Hematopoietic multipotent progenitor cell treated with erythropoietin and hydrocortisone succinate and interleukin-3 and kit ligand, for 17 days (in vitro differentiated cells): ENCODE measurements around the gene DCAF11.

Experiments used
- DNase-seq: peaks from one replicate; pipeline ENCODE4 v3.0.0-alpha.2; 2015; ENCODE audit warnings: low spot score

Gene DCAF11

DNA sequence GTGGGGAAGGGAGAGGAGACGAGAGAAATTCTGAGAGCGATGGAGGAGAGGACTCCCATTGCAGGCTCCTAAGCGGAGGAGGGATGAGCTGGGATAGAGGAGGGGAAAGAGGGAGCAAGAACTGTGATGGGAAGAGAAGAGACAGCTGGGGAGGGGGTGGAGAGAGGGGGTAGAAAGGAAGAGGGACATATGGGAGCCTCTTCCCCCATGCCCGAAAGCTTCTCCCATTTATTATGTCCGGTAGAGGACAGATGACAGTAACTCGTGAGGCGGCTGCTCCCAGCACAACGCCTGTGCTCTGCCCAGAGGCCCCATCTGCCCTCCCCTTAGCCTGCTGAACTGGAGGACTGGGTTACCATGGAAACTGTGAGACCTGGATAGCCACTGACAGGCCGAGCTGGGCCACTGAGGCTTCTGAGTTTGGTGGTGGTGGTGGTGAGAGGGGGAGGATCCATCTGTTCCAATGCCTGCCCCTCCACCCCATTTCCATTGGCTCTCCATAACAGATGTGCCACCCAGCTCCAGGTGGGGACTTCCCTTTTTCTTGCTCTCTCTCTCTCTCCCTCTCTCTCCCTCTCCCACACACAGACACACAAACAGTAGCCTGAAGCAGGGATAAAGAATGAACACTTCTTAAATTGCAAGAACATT is 35.0 kb upstream of the DCAF11 start:
- no peak for DNase-seq

DNA sequence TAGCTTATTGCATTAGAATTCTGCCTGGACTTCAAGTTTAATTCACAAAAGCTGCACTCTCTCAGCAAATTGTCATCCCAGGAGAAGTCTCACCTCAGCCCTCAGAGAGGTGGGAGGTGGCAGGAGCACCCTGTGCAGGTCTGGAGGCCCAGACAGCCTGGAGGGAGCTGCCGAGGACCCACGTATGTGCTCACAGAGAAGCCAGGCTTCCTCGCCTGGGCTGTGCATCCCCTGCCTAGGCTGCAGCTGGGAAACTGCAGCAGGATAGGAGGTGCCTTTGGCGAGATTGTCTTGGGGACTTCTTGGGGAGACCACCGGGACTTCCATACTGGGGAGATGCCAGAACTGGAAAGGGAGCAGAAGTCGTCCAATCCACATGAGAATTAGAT is 34.4 kb upstream of the DCAF11 start:
- DNase-seq, result no peak

DNA sequence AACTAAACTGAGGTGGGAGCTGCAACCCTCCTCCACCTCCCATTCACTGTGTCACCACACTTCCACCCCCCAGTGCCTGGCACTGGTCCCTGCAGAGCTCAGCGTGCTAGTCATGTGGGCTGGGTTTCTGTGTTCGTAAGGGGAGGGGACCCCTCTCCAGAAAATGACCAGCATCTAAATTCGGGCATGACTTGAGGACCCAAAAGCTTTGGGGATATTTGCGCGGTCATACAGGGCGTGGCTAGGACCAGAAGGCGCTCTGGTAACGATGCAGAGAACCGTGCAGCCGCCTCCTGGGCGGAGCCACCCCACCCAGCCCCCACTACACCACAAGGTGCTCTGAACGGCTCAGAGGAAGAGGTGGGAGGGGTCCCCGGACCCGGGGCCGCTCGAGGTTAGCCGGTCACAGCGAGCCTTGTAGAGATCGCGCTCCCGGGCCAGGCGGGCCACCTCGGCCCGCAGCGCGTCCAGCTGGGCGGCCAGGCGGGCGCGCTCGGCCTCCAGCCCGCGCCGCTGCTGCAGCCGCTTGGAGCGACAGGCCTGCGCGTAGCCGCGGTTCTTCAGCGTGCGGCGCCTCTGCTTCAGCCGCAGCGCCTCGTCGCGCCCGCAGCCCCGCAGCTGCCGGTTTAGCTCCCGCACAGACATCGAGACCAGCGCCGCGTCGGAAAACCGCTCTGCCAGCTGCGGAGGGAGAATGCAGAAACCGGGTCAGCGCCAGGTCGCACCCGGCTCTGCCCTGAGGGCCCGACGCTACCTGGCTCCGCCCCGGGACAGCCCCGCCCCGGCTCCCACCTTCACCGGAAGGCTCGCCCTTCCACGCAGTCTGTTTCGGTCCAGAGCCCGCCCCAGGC is 33.5 kb upstream of the DCAF11 start:
- no peak for DNase-seq

DNA sequence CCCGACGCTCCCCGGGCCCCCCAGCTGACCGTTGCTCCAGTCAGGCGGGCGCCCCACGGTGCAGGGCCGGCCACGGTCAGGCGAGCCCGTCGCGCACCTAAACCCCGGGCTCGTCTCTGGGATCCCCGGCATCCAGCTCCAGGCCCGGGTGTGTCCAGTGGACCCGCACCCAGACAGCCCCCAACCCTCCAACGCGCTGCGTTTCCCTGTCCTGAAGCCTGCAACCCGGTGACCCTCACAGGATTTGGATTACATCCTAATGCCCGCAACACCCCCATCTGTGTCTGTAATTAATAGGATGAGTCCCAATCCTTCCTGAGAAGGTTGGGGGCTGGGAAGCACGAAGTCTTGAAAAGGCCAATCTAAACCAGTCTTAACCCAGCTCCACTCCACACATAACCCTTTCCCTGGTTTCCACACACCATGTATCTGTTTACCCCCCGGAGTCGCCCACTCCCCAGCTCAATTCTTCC is 32.8 kb upstream of the DCAF11 start:
- no peak for DNase-seq

DNA sequence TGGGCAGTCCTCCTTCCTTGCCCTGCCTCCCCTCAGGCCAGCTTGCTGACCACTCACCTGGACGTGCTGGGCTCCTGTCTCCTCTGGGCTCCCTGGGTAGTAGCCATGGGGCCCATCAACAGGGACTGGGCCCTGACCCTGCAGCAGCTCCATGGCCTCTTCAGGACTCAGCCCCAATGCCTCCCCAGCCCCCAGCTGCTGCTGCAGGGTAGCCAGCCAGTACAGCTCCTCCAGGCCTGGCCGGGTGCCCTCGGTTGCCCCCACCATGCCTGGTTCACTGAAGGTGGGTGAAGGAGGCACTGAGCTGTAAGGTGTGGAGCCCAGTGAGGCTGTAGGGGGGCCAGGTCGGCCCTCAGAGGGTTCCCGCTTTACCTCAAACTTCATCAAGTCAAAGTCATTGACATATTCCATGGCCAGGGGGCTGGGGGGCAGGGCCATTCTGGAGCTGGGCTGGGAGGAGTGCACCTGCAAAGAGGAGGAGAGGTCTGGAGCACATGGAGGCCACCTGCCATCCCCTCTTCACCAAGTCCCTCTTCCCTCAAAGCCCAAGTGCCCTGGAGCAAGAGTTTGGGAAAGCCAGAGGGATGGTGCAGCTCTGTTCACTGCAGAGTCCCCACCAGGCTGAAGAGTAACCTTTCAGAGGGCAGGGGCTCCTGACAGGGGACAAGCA is 32.0 kb upstream of the DCAF11 start:
- no peak for DNase-seq

DNA sequence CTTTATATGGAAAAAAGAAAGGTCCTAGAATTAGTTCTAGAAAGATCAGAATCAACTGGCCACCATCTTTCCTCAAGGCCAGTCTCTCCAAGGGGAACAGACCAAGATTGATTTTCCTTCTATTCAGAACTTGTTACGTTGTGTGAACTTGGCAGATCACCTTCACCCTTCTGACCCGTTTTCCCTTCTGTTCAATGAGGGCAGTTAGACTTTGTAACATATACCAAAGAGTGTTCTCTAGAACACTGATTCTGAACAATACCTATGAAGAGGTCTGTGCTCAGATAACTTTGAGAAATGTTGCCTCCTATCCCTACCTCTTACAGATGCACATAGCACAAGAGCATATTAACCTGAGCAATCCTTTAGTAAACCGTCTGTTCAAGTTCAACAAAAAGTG is 31.1 kb upstream of the DCAF11 start:
- no peak for DNase-seq

DNA sequence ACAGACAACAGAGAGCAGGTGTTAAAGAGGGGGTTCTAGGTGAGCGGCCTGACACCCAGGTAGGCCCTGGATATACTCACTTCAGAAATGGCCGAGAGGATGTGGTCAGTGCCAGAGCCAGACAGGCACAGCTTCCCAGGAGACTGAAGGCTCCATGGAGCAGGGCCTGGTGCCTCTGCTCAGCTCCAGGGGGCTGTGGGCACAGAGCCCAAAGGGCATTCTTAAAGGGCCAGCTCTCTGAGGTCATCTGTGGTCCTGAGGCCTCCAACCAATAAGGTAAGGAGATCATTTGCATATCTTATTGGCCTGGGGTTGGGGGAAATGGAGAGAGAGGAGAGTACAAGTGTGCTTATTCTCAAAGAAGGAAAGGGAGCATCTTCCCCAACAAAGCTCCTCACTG is 30.1 kb upstream of the DCAF11 start:
- DNase-seq, result no peak

DNA sequence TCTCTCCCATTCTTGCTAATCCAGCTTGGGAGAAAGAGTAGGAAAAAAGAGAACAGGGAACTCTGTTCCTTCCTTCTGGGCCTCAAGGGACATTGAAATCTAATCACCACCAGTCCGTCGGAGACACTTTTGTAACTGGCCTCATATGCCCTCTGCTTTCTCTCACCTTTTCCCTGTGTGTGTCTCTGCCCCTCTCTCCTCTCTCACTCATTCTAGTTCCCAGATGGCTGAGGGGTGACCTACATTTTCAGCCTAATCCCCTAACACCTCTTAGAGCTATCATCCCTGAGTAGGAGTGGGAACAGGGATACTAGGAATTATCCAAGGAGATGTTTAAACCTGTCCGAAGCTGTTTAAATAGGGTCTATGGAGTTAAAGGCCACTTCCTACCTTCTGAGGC is 29.4 kb upstream of the DCAF11 start:
- DNase-seq, result no peak

DNA sequence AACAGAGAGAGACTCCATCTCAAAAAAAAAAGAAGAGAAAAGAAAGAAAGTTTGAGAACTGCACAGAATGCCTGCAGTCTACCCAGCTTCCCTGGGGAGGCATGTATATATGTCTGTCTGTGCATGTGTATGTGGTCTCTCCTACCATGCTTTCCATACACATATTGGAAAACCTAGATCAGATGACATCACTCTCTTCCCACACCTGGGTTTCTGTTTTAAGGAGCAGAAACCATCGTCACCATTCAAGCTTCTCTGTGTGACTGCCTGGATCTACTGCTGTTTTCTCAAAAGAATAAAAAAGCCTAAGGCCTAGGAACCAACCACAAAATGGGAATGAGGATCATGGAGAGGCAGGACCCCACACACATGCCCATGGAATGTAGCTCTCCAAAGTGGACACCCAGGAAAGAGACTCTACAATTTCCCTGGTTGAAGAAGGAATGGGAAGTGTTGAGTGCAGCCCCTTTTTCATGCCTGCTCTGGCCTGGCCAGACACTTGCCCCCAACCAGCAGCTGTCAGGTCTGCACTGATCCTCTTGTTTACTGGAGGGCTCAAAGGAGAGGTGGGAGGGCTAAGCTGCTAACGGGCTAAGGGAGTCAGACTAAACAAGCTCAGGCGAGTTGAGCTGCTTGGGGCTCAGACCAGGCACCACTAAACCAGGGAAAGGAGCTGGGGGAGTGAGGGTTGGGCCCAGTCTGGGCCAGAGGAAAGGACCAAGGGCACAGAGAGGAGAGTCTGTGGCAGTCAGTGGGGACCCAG is 28.2 kb upstream of the DCAF11 start:
- DNase-seq, result no peak

DNA sequence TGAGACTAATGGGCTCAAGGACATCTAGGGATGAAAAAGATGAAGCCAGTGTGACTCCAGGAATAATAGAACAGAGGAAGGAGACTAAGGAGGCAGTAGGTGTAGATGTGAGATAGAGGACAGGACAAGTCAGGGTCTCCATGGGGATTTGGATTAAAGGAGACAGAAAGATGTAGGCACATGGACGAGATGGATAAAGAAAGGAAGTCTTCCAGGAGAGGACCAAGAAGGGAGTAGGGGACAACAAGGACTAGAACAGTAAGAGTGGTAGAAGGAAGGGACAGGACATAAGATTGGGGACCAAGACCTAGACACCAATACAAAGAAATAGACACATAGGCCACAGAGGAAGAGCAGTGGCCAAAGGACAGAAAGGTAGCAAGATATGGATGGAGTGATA is 27.6 kb upstream of the DCAF11 start:
- no peak for DNase-seq

DNA sequence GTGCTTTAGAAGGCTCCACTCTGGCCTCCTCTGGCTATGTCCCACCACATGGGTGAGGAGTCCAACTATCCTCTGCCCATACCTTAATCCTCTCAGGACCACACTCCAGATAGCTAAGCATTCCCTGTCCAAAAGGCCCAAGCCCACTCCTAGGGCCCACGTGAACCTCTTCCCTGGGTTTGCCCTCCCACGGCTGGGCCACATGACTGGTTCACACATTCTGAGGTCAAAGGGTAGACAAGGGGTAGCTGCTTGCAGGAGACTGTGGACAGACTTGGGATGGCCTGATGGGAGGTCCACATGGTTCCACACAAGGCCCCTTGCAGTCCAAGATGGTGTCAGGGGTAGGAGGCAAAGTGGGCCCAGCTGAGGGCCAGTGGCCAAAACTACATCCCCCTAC is 26.5 kb upstream of the DCAF11 start:
- no peak for DNase-seq

DNA sequence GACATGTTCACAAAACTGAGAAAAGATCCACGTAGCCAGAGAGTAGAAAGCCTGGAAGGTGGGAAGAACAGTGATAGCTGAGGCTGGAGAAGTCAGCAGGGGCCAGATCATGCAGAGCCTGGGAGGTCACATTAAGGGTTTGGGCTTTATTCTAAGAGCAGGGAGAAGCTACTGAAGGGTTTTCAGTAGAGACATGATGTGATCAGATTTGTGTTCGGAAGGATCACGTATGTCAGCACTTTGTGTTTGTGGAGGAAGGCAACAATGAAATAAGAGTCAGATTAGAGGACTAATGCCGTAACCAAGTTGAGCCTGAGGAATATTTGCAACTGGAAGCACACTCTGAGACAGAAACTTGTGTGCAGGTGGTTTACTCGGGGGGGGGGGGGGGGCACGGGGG is 24.7 kb upstream of the DCAF11 start:
- no peak for DNase-seq

DNA sequence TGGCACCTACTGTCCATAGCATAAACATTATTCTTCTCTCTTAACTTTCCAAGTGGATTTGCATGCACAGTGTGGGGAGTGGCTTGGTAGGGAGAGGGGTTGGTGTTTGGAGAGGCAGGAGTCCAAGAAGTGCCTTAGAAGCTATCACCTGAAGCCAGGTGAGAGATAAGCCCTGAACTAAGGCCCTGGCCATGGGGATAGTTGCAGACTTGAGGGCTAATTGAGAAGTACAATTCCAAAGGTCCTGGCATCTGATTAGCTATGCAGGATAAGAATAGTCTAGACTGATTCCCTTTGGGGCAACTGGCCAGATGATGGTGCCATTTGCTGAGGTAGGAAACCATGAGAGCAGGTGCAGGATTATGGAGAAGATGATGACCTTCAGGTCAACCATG is 22.5 kb upstream of the DCAF11 start:
- DNase-seq, result no peak

DNA sequence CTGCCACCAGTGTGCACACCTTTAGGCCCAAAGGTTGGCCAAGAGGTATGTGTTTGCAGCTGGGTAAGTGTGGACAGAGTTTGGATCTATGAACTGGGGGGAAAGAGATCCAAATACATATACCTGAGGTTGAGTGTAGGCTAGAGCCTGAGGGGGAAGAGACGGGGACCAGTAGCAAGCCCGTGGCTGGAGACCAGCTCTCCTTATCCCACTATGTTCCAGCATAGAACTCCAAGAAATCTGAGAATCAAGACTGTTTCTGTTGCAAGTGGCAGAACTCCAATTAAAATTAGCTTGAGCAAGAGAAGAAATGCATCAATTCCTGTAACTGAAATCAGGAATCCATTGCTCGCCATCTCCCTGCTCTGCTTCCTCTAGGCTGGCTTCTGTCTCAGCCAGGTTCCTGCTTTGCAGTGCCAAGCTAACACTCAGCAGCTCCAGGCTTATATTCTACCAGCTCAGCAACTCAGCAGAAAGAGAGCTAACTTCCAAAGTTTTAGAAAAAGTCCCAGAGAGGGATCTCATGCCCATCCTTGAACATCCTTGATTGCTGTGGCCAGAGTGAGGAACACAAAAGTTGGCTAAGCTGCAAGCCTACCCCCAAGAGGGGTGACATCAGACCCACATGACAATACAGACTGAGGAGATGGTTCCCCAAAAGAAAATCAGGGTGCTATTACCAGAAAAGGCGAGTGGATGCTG is 21.9 kb upstream of the DCAF11 start:
- no peak for DNase-seq

DNA sequence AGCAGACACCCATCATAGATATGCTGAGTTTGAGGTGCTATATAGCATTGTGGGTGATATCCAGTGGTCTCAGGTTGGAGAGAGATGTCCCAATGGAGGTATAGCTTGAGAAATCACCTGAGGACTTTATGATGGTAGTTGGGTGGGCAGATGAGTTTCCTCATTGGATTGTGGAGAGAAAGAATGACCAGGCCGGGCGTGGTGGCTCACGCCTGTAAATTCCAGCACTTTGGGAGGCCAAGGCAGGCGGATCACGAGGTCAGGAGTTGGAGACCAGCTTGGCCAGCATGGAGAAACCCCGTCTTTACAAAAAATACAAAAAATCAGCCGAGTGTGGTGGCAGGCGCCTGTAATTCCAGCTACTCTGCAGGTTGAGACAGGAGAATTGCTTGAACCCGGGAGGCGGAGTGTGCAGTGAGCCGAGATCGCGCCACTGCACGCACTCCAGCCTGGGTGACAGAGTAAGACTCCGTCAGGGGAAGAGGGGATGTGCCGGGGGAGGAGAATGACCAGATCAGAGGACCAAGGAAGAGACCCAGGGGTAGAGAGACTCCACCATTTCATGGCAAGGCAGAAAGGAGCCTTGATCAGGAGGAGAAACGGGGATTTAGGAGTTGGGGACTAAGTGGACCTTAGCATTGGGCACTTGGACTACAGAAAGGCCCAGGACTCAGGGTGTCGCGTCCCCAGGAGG is 21.2 kb upstream of the DCAF11 start:
- no peak for DNase-seq

DNA sequence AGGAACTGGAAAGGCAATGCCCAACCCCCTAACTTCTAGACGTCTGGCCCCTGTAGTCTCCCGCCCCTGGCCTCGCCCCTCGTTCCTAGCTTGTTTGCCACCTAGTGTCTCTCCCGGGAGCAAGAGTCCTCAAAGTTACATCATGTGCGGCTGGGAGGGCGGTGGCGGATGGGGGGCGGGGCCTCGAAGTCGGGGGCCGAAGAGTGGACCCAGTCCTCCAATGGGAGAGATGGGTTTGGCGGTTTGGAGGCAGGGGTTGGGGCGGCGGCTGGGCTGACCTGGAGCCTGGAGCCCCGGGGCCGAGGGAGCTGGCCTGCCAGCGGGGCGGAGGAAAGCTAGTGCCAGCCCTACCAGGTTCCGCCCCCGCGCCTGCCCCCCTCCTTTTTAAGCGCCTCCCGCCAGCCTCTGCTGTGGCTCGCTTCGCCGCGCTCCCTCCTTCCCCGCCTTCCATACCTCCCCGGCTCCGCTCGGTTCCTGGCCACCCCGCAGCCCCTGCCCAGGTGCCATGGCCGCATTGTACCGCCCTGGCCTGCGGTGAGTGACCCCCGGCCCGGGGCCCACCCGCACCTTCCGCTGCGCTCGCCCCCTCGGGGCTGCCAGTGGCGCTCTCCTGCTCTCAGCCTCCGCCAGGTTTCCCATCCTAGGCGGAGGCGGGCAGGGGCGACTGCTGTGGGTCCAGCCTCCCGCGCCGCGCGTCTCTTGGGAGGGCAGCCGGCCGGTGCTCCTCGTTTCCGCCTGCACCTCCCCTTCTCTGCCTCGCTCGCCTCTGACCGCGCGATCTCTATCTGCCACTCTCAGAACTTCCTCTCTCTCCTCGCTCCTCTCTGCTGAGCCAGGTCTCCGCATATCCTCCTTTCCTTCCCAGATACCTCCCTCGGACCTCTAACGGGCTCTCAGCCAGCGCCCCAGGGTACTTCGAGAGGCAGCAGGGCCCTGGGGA is 20.4 kb upstream of the DCAF11 start, which contains the start of gene PCK2:
Gene PCK2 (plus strand): TSS at position 411 of the 940 bp plus-strand sequence. CDS start 95 bp downstream, at position 506.
- peak; percentile 86 for DNase-seq

DNA sequence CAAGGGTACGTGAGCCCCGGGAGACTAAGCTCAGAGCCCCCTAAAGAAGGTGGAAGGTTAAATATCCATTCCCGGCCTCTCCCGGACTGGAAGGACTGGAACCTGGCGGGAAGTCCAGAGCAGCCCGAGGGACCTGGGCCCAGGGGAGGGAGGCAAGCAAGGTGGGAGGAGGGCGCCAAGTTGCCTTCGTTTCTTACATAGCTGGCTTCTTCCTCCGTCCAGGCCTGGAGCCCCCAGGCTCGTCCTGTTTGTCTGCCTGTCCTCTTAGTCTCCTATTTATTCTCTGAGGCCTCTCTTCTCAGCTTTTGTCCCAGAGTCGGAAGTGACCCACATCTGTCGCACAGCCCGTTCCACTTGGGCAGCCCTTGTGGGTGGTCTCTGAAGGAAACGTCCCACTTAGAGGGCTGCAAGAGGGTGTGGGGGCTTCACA is 19.7 kb upstream of the DCAF11 start:
- peak; percentile 41 for DNase-seq

DNA sequence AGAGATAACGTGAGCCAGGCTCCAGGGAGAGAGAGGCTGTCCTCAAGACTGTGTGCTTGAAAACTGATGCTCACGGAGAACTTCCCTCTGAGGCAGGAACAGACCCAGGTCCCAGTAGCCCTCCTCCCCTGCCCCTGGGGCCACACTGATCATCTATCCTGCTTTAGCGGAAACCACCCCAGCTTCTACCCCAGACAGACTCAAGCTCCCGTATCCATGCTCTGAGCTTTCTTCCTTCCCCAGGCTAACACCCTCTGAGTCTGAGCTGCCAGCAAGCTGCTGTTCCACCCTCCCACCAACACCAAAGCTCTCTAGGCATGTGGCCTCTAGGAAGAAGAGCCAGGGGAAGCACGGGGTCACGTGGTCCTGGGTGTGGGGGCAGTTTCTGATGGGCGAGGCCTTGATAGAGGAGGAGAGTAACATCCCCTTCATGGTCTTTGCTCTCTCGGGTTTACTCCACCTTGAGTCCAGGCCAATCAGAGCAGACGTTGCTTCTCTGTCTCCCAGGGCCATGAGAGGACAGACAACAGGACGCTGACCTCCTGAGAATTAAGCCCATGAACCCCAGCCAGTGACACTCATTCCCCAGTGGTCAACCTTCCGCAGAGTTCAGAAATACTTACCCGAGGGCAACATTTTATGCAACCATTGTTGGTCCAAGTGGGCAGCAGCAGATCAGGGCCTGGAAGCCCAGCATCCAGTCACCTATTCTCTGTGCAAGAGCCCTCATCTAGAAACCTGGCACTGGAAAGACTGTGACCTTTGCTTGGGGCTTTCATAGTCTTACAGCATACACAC is 19.1 kb upstream of the DCAF11 start:
- DNase-seq, result peak; percentile 86
